ENCODE measurements around the gene SLCO1C1.

SLCO1C1 gene

GRCh38 chr12:20656600-20656999, 38.5 kb upstream of the SLCO1C1 start:
- Histone ChIP-seq H3K27me3 (ENCODE audit: insufficient read depth, poor library complexity, severe bottlenecking) (peaks cover 2% of the 10 kb centered on the region), H3K27ac (replicated peaks) (no peak overlapping the region), H3K4me3 (replicated peaks; ENCODE audit: insufficient read depth, low read length) (no peak overlapping the region)
- no peak for DNase-seq (ENCODE audit: low read depth in 1 of 2, low spot score in 1 of 2)
- TF ChIP-seq CTCF (IDR thresholded peaks at IDR 0.05; ENCODE audit: insufficient read depth, low read length) (no peak), GABPA (IDR thresholded peaks at IDR 0.05; ENCODE audit: low read depth) (no peak), SPI1 (IDR thresholded peaks at IDR 0.05; ENCODE audit: borderline replicate concordance, low read depth) (no peak), POLR2AphosphoS5 (IDR thresholded peaks at IDR 0.05; ENCODE audit: low read depth) (no peak), REST (IDR thresholded peaks at IDR 0.05; ENCODE audit: insufficient replicate concordance, low read depth) (no peak)

- Histone ChIP-seq H3K27ac (replicated peaks) (no peak overlapping the region), H3K27me3 (ENCODE audit: insufficient read depth, poor library complexity, severe bottlenecking) (peaks cover 2% of the 10 kb centered on the region), H3K4me3 (replicated peaks; ENCODE audit: insufficient read depth, low read length) (no peak overlapping the region)
- DNase-seq (ENCODE audit: low read depth in 1 of 2, low spot score in 1 of 2): no peak
- no peak for TF ChIP-seq GABPA (IDR thresholded peaks at IDR 0.05; ENCODE audit: low read depth)
These were observed 37.6 kb upstream of the SLCO1C1 start for GRCh38 chr12:20657496-20657895.

GRCh38 chr12:20681334-20681733, 13.8 kb upstream of the SLCO1C1 start:
- Histone ChIP-seq H3K27ac (replicated peaks) (no peak overlapping the region), H3K27me3 (ENCODE audit: insufficient read depth, poor library complexity, severe bottlenecking) (no peaks in the 10 kb centered on the region), H3K4me3 (replicated peaks; ENCODE audit: insufficient read depth, low read length) (no peak overlapping the region)
- no peak for TF ChIP-seq SPI1 (IDR thresholded peaks at IDR 0.05; ENCODE audit: borderline replicate concordance, low read depth)
- TF ChIP-seq REST (IDR thresholded peaks at IDR 0.05; ENCODE audit: insufficient replicate concordance, low read depth): no peak
- TF ChIP-seq POLR2AphosphoS5 (IDR thresholded peaks at IDR 0.05; ENCODE audit: low read depth): no peak
- no peak for TF ChIP-seq GABPA (IDR thresholded peaks at IDR 0.05; ENCODE audit: low read depth)
- no peak for TF ChIP-seq CTCF (IDR thresholded peaks at IDR 0.05; ENCODE audit: insufficient read depth, low read length)
- no peak for DNase-seq (ENCODE audit: low read depth in 1 of 2, low spot score in 1 of 2)

- Histone ChIP-seq H3K4me3 (replicated peaks; ENCODE audit: insufficient read depth, low read length) (no peak overlapping the region), H3K27me3 (ENCODE audit: insufficient read depth, poor library complexity, severe bottlenecking) (no peaks in the 10 kb centered on the region), H3K27ac (replicated peaks) (no peak overlapping the region)
- TF ChIP-seq CTCF (IDR thresholded peaks at IDR 0.05; ENCODE audit: insufficient read depth, low read length) (no peak), POLR2AphosphoS5 (IDR thresholded peaks at IDR 0.05; ENCODE audit: low read depth) (no peak), GABPA (IDR thresholded peaks at IDR 0.05; ENCODE audit: low read depth) (no peak), SPI1 (IDR thresholded peaks at IDR 0.05; ENCODE audit: borderline replicate concordance, low read depth) (no peak), REST (IDR thresholded peaks at IDR 0.05; ENCODE audit: insufficient replicate concordance, low read depth) (no peak)
- no peak for DNase-seq (ENCODE audit: low read depth in 1 of 2, low spot score in 1 of 2)
These were observed 1.2 kb downstream of the SLCO1C1 start for GRCh38 chr12:20696181-20696905.
